ENCODE results near the gene PRKAG3.
"Not testable (repeated sequence)": the region's sequence is repeated elsewhere in the genome, so short reads cannot be mapped to it uniquely, and the experiment has no call there.

The PRKAG3 gene

GRCh38 chr2:218781691-218782527, 49.7 kb downstream of the PRKAG3 start, which contains the start of gene CYP27A1:
TSS of gene CYP27A1 (plus strand) at chr2:218782147. CDS start at chr2:218782183, 36 bp downstream.
- DNase-seq (ENCODE audit: low spot score), result no peak

GRCh38 chr2:218780851-218781690, 50.5 kb downstream of the PRKAG3 start:
- no peak for DNase-seq (ENCODE audit: low spot score)

- no peak for DNase-seq (ENCODE audit: low spot score)
These were observed 51.6 kb downstream of the PRKAG3 start for GRCh38 chr2:218780046-218780445.

- DNase-seq (ENCODE audit: low spot score), result peak; percentile 39
These were observed 54.2 kb downstream of the PRKAG3 start for GRCh38 chr2:218777276-218777990.

- no peak for DNase-seq (ENCODE audit: low spot score)
These were observed 55.1 kb downstream of the PRKAG3 start for GRCh38 chr2:218776488-218776887.

- no peak for DNase-seq (ENCODE audit: low spot score)
These were observed 57.7 kb downstream of the PRKAG3 start for GRCh38 chr2:218773881-218774280.

GRCh38 chr2:218772759-218773158, 58.8 kb downstream of the PRKAG3 start:
- DNase-seq (ENCODE audit: low spot score), result not testable (repeated sequence)
